Spinal cord (tissue), 10 donors: ENCODE results near the gene TOM1L2. TPM values are rescaled to one million over a fixed set of nuclear protein-coding genes. Genes with fewer than 3 reads are reported as not detected.
A peak's percentile ranks its signal among the peaks of the same experiment; 100 is the strongest.
"Not testable (repeated sequence)": the region's sequence is repeated elsewhere in the genome, so short reads cannot be mapped to it uniquely, and the experiment has no call there.

Source experiments
- DNase-seq, 6 donors: peaks; one replicate each; pipeline versions ENCODE4 v3.0.0 to v3.0.0-alpha.2; 2013 to 2015; ENCODE audit warnings: low spot score in 6 of 6, low read depth in 4 of 6
- H3K27ac ChIP-seq: one replicate; pipeline ENCODE4 v1.5.1; 2013; ENCODE audit warnings: low read depth, low read length, control low read depth
- H3K27me3 ChIP-seq: one replicate; pipeline ENCODE4 v1.6.1; 2013; ENCODE audit warnings: low read length; ENCODE audit not compliant: control insufficient read depth, insufficient read depth
- H3K36me3 ChIP-seq: one replicate; pipeline ENCODE4 v1.6.1; 2013; ENCODE audit warnings: low read length; ENCODE audit not compliant: control insufficient read depth, insufficient read depth
- H3K4me1 ChIP-seq: one replicate; pipeline ENCODE4 v1.6.1; 2013; ENCODE audit warnings: low read length; ENCODE audit not compliant: control insufficient read depth, insufficient read depth
- H3K4me3 ChIP-seq: one replicate; pipeline ENCODE4 v1.5.1; 2013; ENCODE audit warnings: low read depth, low read length, control low read depth
- H3K9me3 ChIP-seq: one replicate; pipeline ENCODE4 v1.6.1; 2013; ENCODE audit warnings: low read length; ENCODE audit not compliant: control insufficient read depth, insufficient read depth
- WGBS: methylation state at CpG from one replicate; pipeline ENCODE4 v1.1.5; 2013; ENCODE audit warnings: missing lambda C conversion rate; ENCODE audit not compliant: insufficient coverage; 5-methylcytosine and 5-hydroxymethylcytosine counted together
- polyA plus RNA-seq, 2 donors: library from polyadenylated mRNA; unstranded; fragments of 120-200 nt; gene quantifications; one replicate each; pipeline ENCODE4 v1.2.1, GENCODE V29; 2013; ENCODE audit not compliant: insufficient read length in 2 of 2
- total RNA-seq, 2 donors: library from RNA; depleted of rRNA in 1 of 2; stranded (reverse); fragments of 120-200 nt in 1 of 2; fragments of >200 nt in 1 of 2; gene quantifications; one replicate each; pipeline versions ENCODE4 v1.2.3 to v1.2.4, GENCODE V29; 2013 to 2014
- donor health status: healthy.

TOM1L2 gene
- total and polyA plus RNA-seq, 4 donors: 44.3 to 121 (median 75.7) TPM

- 49% methylated on average over 49 of the region's 52 CpGs for WGBS
- DNase-seq: no peak
- H3K27ac ChIP-seq: no peak overlapping the region
- H3K4me1 ChIP-seq: peaks cover 59% of the 10 kb centered on the region
- no peak overlapping the region for H3K4me3 ChIP-seq
- no peaks in the 10 kb centered on the region for H3K27me3 ChIP-seq
- peaks cover 87% of the 10 kb centered on the region for H3K36me3 ChIP-seq
- H3K9me3 ChIP-seq: no peaks in the 10 kb centered on the region
These were observed 162.6 kb downstream of the TOM1L2 start for GRCh38 chr17:17809531-17810083.

GRCh38 chr17:17808706-17809432, 163.3 kb downstream of the TOM1L2 start:
- peak in 2 of 6 donors; percentile 44 to 58 for DNase-seq
- peaks cover 52% of the 10 kb centered on the region for H3K4me1 ChIP-seq
- H3K27ac ChIP-seq: no peak overlapping the region
- peaks cover 87% of the 10 kb centered on the region for H3K36me3 ChIP-seq
- no peaks in the 10 kb centered on the region for H3K9me3 ChIP-seq
- WGBS: 45% methylated on average over 14 of the region's 15 CpGs
- no peak overlapping the region for H3K4me3 ChIP-seq
- H3K27me3 ChIP-seq: no peaks in the 10 kb centered on the region

GRCh38 chr17:17808200-17808599, 164.0 kb downstream of the TOM1L2 start:
- H3K27me3 ChIP-seq, DNase-seq, H3K9me3 ChIP-seq, H3K4me3 ChIP-seq, H3K27ac ChIP-seq: not testable (repeated sequence)
- no CpG with 5 or more reads among the region's 5 CpGs for WGBS
- Histone ChIP-seq H3K4me1 (peaks cover 52% of the 10 kb centered on the region), H3K36me3 (peaks cover 87% of the 10 kb centered on the region)

- Histone ChIP-seq H3K27me3 (no peaks in the 10 kb centered on the region), H3K4me1 (peaks cover 51% of the 10 kb centered on the region), H3K27ac (no peak overlapping the region), H3K9me3 (no peaks in the 10 kb centered on the region), H3K4me3 (no peak overlapping the region), H3K36me3 (peaks cover 85% of the 10 kb centered on the region)
- 90% methylated on average over 3 of the region's 5 CpGs for WGBS
- no peak for DNase-seq
These were observed 164.8 kb downstream of the TOM1L2 start for GRCh38 chr17:17807440-17807839.

- no peak overlapping the region for H3K27ac ChIP-seq
These were observed 165.5 kb downstream of the TOM1L2 start for GRCh38 chr17:17806611-17807274.

GRCh38 chr17:17806035-17806434, 166.2 kb downstream of the TOM1L2 start:
- Histone ChIP-seq H3K9me3 (no peaks in the 10 kb centered on the region), H3K27ac (no peak overlapping the region), H3K4me3 (no peak overlapping the region), H3K36me3 (peaks cover 87% of the 10 kb centered on the region), H3K27me3 (no peaks in the 10 kb centered on the region), H3K4me1 (peaks cover 42% of the 10 kb centered on the region)
- WGBS: 100% methylated on average over 3 of the region's 4 CpGs
- no peak for DNase-seq

More at GRCh38 chr17:17806611-17807274, 165.5 kb downstream of the TOM1L2 start:
- peaks cover 85% of the 10 kb centered on the region for H3K36me3 ChIP-seq
- peak in 1 of 6 donors; percentile 61 for DNase-seq
- peaks cover 48% of the 10 kb centered on the region for H3K4me1 ChIP-seq
- WGBS: 66% methylated on average over 10 of the region's 17 CpGs
- no peaks in the 10 kb centered on the region for H3K9me3 ChIP-seq
- H3K27me3 ChIP-seq: no peaks in the 10 kb centered on the region
- H3K4me3 ChIP-seq: no peak overlapping the region

- Histone ChIP-seq H3K27ac (no peak overlapping the region), H3K27me3 (no peaks in the 10 kb centered on the region), H3K4me3 (no peak overlapping the region), H3K9me3 (no peaks in the 10 kb centered on the region), H3K36me3 (peaks cover 87% of the 10 kb centered on the region), H3K4me1 (peaks cover 37% of the 10 kb centered on the region)
- no peak for DNase-seq
- 59% methylated on average over 9 of the region's 9 CpGs for WGBS
These were observed 166.6 kb downstream of the TOM1L2 start for GRCh38 chr17:17805575-17805974.

- H3K27me3 ChIP-seq: no peaks in the 10 kb centered on the region
- no peaks in the 10 kb centered on the region for H3K9me3 ChIP-seq
- no peak overlapping the region for H3K4me3 ChIP-seq
- 81% methylated on average over 3 of the region's 3 CpGs for WGBS
- no peak for DNase-seq
- H3K27ac ChIP-seq: no peak overlapping the region
- H3K36me3 ChIP-seq: peaks cover 88% of the 10 kb centered on the region
- H3K4me1 ChIP-seq: peaks cover 32% of the 10 kb centered on the region
These were observed 168.2 kb downstream of the TOM1L2 start for GRCh38 chr17:17804007-17804406.

- no peaks in the 10 kb centered on the region for H3K27me3 ChIP-seq
- 87% methylated on average over 13 of the region's 13 CpGs for WGBS
- no peak overlapping the region for H3K4me3 ChIP-seq
- no peaks in the 10 kb centered on the region for H3K9me3 ChIP-seq
- peaks cover 95% of the 10 kb centered on the region for H3K36me3 ChIP-seq
- H3K27ac ChIP-seq: no peak overlapping the region
- no peak for DNase-seq
- peaks cover 27% of the 10 kb centered on the region for H3K4me1 ChIP-seq
These were observed 170.3 kb downstream of the TOM1L2 start for GRCh38 chr17:17801800-17802481.
